Measurements from ENCODE around the gene RASGRP3. TPM values are rescaled to one million over a fixed set of nuclear protein-coding genes. Genes with fewer than 3 reads are reported as not detected.

The RASGRP3 gene
- total and polyA plus RNA-seq, 9 of the 15 experiments (the other 6 are each of a cell fraction or from before 2014, with no cell fraction given), result 0.18 to 1.7 (median 1.2) TPM

DNA sequence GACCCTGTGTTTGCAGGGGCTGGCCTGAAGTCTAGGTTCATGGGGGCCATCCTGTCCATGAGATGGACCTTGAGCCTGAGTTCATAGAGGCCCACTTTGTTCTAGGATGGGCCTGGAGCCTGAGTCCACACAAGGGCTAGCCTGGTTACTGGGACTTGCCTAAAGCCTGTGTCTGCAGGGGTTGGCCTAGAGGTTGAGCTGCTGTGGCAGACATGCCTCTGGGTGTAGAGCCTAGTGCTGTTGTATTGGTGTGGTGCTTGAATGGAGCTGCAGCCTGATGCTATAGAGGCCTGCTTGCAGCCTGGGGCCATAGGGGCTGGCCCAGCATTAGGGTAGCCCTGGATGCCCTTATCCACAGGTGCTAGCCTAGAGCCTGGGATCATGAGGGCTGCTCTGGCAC, 23.9 kb upstream of the RASGRP3 start:
- no peak overlapping the region for H3K4me2 ChIP-seq (ENCODE audit: insufficient read depth, low read length)
- TF ChIP-seq NFATC3 (IDR thresholded peaks at IDR 0.05) (no peak), ZNF76 (CRISPR knock-in tag; IDR thresholded peaks at IDR 0.05; ENCODE audit: borderline replicate concordance) (no peak), POLR2H (tag; IDR thresholded peaks at IDR 0.05; ENCODE audit: low read depth) (no peak), ZNF212 (CRISPR knock-in tag; IDR thresholded peaks at IDR 0.05) (no peak), SAP30 (IDR thresholded peaks at IDR 0.05; ENCODE audit: borderline replicate concordance, insufficient read depth, low read depth, low read length, poor library complexity, severe bottlenecking) (no peak), NELFE (IDR thresholded peaks at IDR 0.05; ENCODE audit: insufficient read depth, insufficient read length) (no peak), SP1 (CRISPR knock-in tag; IDR thresholded peaks at IDR 0.05) (no peak), CBX2 (IDR thresholded peaks at IDR 0.05; ENCODE audit: insufficient read depth, low read length, poor library complexity, severe bottlenecking) (no peak), NFIC (IDR thresholded peaks at IDR 0.05) (no peak)
- TF ChIP-seq, protein P1, sequence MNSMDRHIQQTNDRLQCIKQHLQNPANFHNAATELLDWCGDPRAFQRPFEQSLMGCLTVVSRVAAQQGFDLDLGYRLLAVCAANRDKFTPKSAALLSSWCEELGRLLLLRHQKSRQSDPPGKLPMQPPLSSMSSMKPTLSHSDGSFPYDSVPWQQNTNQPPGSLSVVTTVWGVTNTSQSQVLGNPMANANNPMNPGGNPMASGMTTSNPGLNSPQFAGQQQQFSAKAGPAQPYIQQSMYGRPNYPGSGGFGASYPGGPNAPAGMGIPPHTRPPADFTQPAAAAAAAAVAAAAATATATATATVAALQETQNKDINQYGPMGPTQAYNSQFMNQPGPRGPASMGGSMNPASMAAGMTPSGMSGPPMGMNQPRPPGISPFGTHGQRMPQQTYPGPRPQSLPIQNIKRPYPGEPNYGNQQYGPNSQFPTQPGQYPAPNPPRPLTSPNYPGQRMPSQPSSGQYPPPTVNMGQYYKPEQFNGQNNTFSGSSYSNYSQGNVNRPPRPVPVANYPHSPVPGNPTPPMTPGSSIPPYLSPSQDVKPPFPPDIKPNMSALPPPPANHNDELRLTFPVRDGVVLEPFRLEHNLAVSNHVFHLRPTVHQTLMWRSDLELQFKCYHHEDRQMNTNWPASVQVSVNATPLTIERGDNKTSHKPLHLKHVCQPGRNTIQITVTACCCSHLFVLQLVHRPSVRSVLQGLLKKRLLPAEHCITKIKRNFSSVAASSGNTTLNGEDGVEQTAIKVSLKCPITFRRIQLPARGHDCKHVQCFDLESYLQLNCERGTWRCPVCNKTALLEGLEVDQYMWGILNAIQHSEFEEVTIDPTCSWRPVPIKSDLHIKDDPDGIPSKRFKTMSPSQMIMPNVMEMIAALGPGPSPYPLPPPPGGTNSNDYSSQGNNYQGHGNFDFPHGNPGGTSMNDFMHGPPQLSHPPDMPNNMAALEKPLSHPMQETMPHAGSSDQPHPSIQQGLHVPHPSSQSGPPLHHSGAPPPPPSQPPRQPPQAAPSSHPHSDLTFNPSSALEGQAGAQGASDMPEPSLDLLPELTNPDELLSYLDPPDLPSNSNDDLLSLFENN (IDR thresholded peaks at IDR 0.05; ENCODE audit: low read depth in 2 of 2, low read length in 2 of 2), result no peak
- FAIRE-seq, result no peak
- intact Hi-C loops (cut with micrococcal nuclease) (no loop called here), in situ Hi-C loops (cut with MboI) (no loop called here)
- H3K9me3 ChIP-seq (replicated peaks; ENCODE audit: control insufficient read depth, insufficient read depth, low read depth, low read length), result peaks cover 4% of the 10 kb centered on the region
- no peaks in the 10 kb centered on the region for H3K4me1 ChIP-seq (replicated peaks in 1 of 2; ENCODE audit: control insufficient read depth in 2 of 2, insufficient read depth in 2 of 2, low read length in 2 of 2)
- no peak for ATAC-seq
- DNase-seq (ENCODE audit: extremely low read depth in 1 of 4, low spot score in 3 of 4), result no peak
- POLR2A ChIA-PET, result no interaction called here
- BruUV-seq (replicated peaks), result no TSS peak
- H3K9me1 ChIP-seq (ENCODE audit: control insufficient read depth, insufficient read depth, low read length), result no peaks in the 10 kb centered on the region
- H3K27me3 ChIP-seq (ENCODE audit: control insufficient read depth in 2 of 2, insufficient read depth in 2 of 2, low read length in 2 of 2), result no peaks in the 10 kb centered on the region
- H3K9ac ChIP-seq (ENCODE audit: insufficient read depth in 1 of 2, low read depth in 2 of 2, low read length in 2 of 2), result no peak overlapping the region
- no peaks in the 10 kb centered on the region for H4K20me1 ChIP-seq (replicated peaks; ENCODE audit: control insufficient read depth, insufficient read depth, low read length)
- H3K36me3 ChIP-seq (ENCODE audit: control insufficient read depth, insufficient read depth, low read length), result no peaks in the 10 kb centered on the region
- H3K79me2 ChIP-seq (ENCODE audit: control insufficient read depth, insufficient read depth, low read length), result no peaks in the 10 kb centered on the region
- CTCF ChIA-PET (ENCODE audit: low intra/inter-chr PET ratio), result no interaction called here
- H3K4me3 ChIP-seq, result no peak overlapping the region
- no peak overlapping the region for H2AFZ ChIP-seq (ENCODE audit: low read depth, low read length)
- no peak overlapping the region for H3K27ac ChIP-seq (ENCODE audit: extremely low read depth, low read depth, low read length)

Data from K562 (cell line).